Erythroblast (primary cell): Measurements from ENCODE around the gene RBCK1.

Experiments
- GATA1 ChIP-seq: IDR thresholded peaks from 2 replicates; pipeline ENCODE4 v1.6.1; 2011; ENCODE audit warnings: low read depth, mild to moderate bottlenecking, control low read depth, low read length, moderate library complexity
- POLR2A ChIP-seq: IDR thresholded peaks from 2 replicates; pipeline ENCODE4 v1.6.1; 2011; ENCODE audit warnings: mild to moderate bottlenecking, low read length

DNA sequence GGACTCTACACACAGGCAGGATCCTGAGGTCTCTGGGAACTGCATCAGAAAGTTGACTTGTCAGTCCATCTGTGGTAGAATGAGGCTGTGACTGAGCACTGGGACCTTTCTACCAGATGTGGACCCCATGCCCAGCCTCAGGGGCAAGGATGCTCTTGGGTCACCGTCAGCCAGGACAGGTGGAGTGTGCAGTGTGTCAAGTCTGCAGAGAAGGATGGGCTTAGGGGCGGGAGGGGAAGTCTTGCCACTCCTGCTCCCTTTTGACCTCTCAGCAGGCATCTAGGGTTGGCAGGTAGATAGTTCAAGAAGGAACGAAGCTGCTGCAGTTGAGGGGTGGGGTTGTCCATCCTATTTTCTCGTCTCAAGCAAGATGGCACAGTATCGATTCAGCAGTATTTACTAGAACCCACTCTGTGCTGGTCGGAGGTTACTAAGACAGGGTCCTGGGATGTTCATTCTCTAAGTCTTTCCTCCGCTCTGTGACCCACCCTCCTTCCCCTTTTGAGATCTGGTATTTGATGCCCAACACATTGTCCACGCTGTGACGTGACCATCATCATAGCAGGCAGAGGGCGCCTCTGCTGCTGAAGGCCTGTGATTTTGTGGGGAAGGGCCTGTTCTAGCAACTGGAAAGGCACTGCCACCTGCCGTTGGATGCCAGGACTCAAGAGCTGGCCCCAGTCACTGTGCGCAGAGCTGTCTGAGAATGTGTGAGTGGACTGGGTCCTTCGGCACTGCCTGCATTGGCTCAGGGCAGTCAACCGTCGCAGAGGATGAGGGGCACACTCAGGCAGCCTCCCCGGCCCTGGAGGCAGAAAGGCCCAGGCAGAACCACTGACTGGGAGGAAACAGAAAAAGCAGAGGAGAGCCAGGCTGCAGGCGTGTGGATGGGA is 23.2 kb downstream of the RBCK1 start:
- no peak for TF ChIP-seq POLR2A
- no peak for TF ChIP-seq GATA1
